ENCODE data around the gene BLMH. TPM values are rescaled to one million over a fixed set of nuclear protein-coding genes. Genes with fewer than 3 reads are reported as not detected.
A peak's percentile ranks its signal among the peaks of the same experiment; 100 is the strongest.

Gene BLMH
- total and polyA plus RNA-seq, 2 donors (not counting 1 experiment from before 2014, with no cell fraction given), result 5.9 to 25.9 TPM

GRCh38 chr17:30200106-30200505 lies 91.6 kb downstream of the BLMH start:
- Histone ChIP-seq H3K36me3 (replicated peaks in 1 of 2; ENCODE audit: control extremely low read depth in 1 of 2, control insufficient read depth in 1 of 2, extremely low read depth in 1 of 2, insufficient read depth in 2 of 2, low read length in 1 of 2) (no peaks in the 10 kb centered on the region), H4K20me1 (ENCODE audit: control insufficient read depth, insufficient read depth, low read length, poor library complexity, severe bottlenecking) (no peaks in the 10 kb centered on the region), H3K9me3 (ENCODE audit: control extremely low read depth in 1 of 3, control insufficient read depth in 2 of 3, insufficient read depth in 1 of 3, low read length in 2 of 3) (no peaks in the 10 kb centered on the region), H2AFZ (ENCODE audit: insufficient read depth, low read depth, low read length, poor library complexity, severe bottlenecking) (no peak overlapping the region), H3K4me1 (ENCODE audit: control insufficient read depth in 2 of 2, insufficient read depth in 2 of 2, low read length in 2 of 2) (no peaks in the 10 kb centered on the region), H3K27me3 (replicated peaks in 1 of 4; ENCODE audit: control extremely low read depth in 1 of 4, control insufficient read depth in 3 of 4, insufficient read depth in 4 of 4, low read length in 3 of 4) (peaks cover 0 to 2% (median 0%) of the 10 kb centered on the region in 4 experiments), H3K9ac (ENCODE audit: low read length) (no peak overlapping the region), H3K79me2 (ENCODE audit: control insufficient read depth, insufficient read depth, low read length) (no peaks in the 10 kb centered on the region), H3K27ac (ENCODE audit: low read length in 2 of 2) (no peak overlapping the region), H3K4me2 (replicated peaks; ENCODE audit: low read depth, low read length, poor library complexity, severe bottlenecking) (no peak overlapping the region), H3K4me3 (ENCODE audit: control extremely low read depth in 1 of 5, extremely low read depth in 1 of 5, insufficient read depth in 1 of 5, low read depth in 2 of 5, low read length in 4 of 5) (no peak overlapping the region)
- Mint-ChIP-seq H3K4me3 (no peak overlapping the region), H3K4me1 (no peaks in the 10 kb centered on the region), H3K9me3 (ENCODE audit: insufficient read depth) (no peaks in the 10 kb centered on the region), H3K27me3 (no peaks in the 10 kb centered on the region), H3K27ac (no peak overlapping the region)
- ATAC-seq (ENCODE audit: low read depth) (no peak), DNase-seq (no peak)
- POLR2A ChIA-PET, result interaction anchor here (0.6 kb wide), 1 partner anchor 753 kb away, joined by 8 read pairs; no protein-coding TSS in a partner anchor
- CTCF ChIA-PET, result no interaction called here
- no peak for TF ChIP-seq EZH2 (IDR thresholded peaks at IDR 0.05; ENCODE audit: borderline replicate concordance, insufficient read depth, low read depth, low read length, poor library complexity, severe bottlenecking)
- TF ChIP-seq CTCF (IDR thresholded peaks at IDR 0.05), result no peak
- intact Hi-C loops (cut with micrococcal nuclease), result no loop called here
- 98% methylated on average over 8 of the region's 10 CpGs for WGBS (ENCODE audit: insufficient coverage)

GRCh38 chr17:30199600-30199999 lies 92.1 kb downstream of the BLMH start:
- TF ChIP-seq EZH2 (IDR thresholded peaks at IDR 0.05; ENCODE audit: borderline replicate concordance, insufficient read depth, low read depth, low read length, poor library complexity, severe bottlenecking) (no peak), CTCF (IDR thresholded peaks at IDR 0.05) (no peak)
- Mint-ChIP-seq H3K27ac (no peak overlapping the region), H3K4me3 (no peak overlapping the region), H3K4me1 (no peaks in the 10 kb centered on the region), H3K27me3 (no peaks in the 10 kb centered on the region), H3K9me3 (ENCODE audit: insufficient read depth) (no peaks in the 10 kb centered on the region)
- Histone ChIP-seq H3K4me3 (ENCODE audit: control extremely low read depth in 1 of 5, extremely low read depth in 1 of 5, insufficient read depth in 1 of 5, low read depth in 2 of 5, low read length in 4 of 5) (no peak overlapping the region), H3K27me3 (replicated peaks in 1 of 4; ENCODE audit: control extremely low read depth in 1 of 4, control insufficient read depth in 3 of 4, insufficient read depth in 4 of 4, low read length in 3 of 4) (peaks cover 0 to 2% (median 0%) of the 10 kb centered on the region in 4 experiments), H3K9me3 (ENCODE audit: control extremely low read depth in 1 of 3, control insufficient read depth in 2 of 3, insufficient read depth in 1 of 3, low read length in 2 of 3) (no peaks in the 10 kb centered on the region), H3K27ac (ENCODE audit: low read length in 2 of 2) (no peak overlapping the region), H4K20me1 (ENCODE audit: control insufficient read depth, insufficient read depth, low read length, poor library complexity, severe bottlenecking) (no peaks in the 10 kb centered on the region), H3K4me2 (replicated peaks; ENCODE audit: low read depth, low read length, poor library complexity, severe bottlenecking) (no peak overlapping the region), H3K4me1 (ENCODE audit: control insufficient read depth in 2 of 2, insufficient read depth in 2 of 2, low read length in 2 of 2) (no peaks in the 10 kb centered on the region), H2AFZ (ENCODE audit: insufficient read depth, low read depth, low read length, poor library complexity, severe bottlenecking) (no peak overlapping the region), H3K79me2 (ENCODE audit: control insufficient read depth, insufficient read depth, low read length) (no peaks in the 10 kb centered on the region), H3K36me3 (replicated peaks in 1 of 2; ENCODE audit: control extremely low read depth in 1 of 2, control insufficient read depth in 1 of 2, extremely low read depth in 1 of 2, insufficient read depth in 2 of 2, low read length in 1 of 2) (no peaks in the 10 kb centered on the region), H3K9ac (ENCODE audit: low read length) (no peak overlapping the region)
- POLR2A ChIA-PET, result interaction anchor here (0.6 kb wide), 1 partner anchor 753 kb away, joined by 8 read pairs; no protein-coding TSS in a partner anchor
- WGBS (ENCODE audit: insufficient coverage), result 90% methylated on average over 1 of the region's 5 CpGs
- ATAC-seq (ENCODE audit: low read depth) (no peak), DNase-seq (no peak)
- CTCF ChIA-PET, result interaction anchor here (0.6 to 0.7 kb wide), 2 partner anchors 72 to 135 kb away, joined by 3 read pairs; no protein-coding TSS in a partner anchor
- intact Hi-C loops (cut with micrococcal nuclease), result no loop called here

Small RNAs within 50 kb of the gene (small RNA-seq; reads per million reads assigned to genes)
- 3.0 reads per million, percentile 45 among the genes with 10 or more reads in this experiment for gene RF00154 (ENCODE audit: insufficient read length, low read depth, low replicate concordance)
- not detected for gene RNU6-1267P (ENCODE audit: insufficient read length, low read depth, low replicate concordance)

Other genes starting within 250 kb of the BLMH start
- 41.0 and 46.2 TPM in 2 replicates for gene NSRP1, start 175.1 kb downstream of the BLMH start, total RNA-seq
- 11.2 and 17.8 TPM in 2 replicates for gene NSRP1, start 175.1 kb downstream of the BLMH start, polyA plus RNA-seq
- gene SLC6A4, start 56.2 kb downstream of the BLMH start, total RNA-seq, result not detected in 2 replicates
- not detected in 2 replicates for gene SLC6A4, start 56.2 kb downstream of the BLMH start, polyA plus RNA-seq
- not detected in 2 replicates for gene TMIGD1, start 42.1 kb upstream of the BLMH start, total RNA-seq
- not detected in 2 replicates for gene TMIGD1, start 42.1 kb upstream of the BLMH start, polyA plus RNA-seq
- 12.5 and 15.6 TPM in 2 replicates for gene CPD, start 87.0 kb upstream of the BLMH start, total RNA-seq
- gene CPD, start 87.0 kb upstream of the BLMH start, polyA plus RNA-seq, result 1.5 and 6.1 TPM in 2 replicates
- gene GOSR1, start 185.5 kb upstream of the BLMH start, total RNA-seq, result 66.6 and 68.8 TPM in 2 replicates
- 19.1 and 24.3 TPM in 2 replicates for gene GOSR1, start 185.5 kb upstream of the BLMH start, polyA plus RNA-seq

All from B cell (primary cell).